Right cardiac atrium (tissue), 5 donors: Measurements from ENCODE around the gene MARS1. TPM values are rescaled to one million over a fixed set of nuclear protein-coding genes. Genes with fewer than 3 reads are reported as not detected.
"Not testable (repeated sequence)": the region's sequence is repeated elsewhere in the genome, so short reads cannot be mapped to it uniquely, and the experiment has no call there.

Source experiments
- ATAC-seq, 2 donors: fragments of 200-7000 bp; cut with Tn5 transposase; one replicate each; pipeline versions ENCODE4 v1.8.0 to v1.9.1; 2020; ENCODE audit warnings: moderate library complexity in 2 of 2, mild to moderate bottlenecking in 1 of 2
- DNase-seq, 3 donors: peaks; one replicate each; pipeline ENCODE4 v3.0.0-alpha.2; 2020
- H3K27ac ChIP-seq: one replicate; pipeline ENCODE4 v1.5.1; 2013; ENCODE audit warnings: mild to moderate bottlenecking, low read length, control low read depth, moderate library complexity
- H3K27me3 ChIP-seq: one replicate; pipeline ENCODE4 v1.6.1; 2013; ENCODE audit not compliant: control insufficient read depth, insufficient read depth
- H3K4me1 ChIP-seq: one replicate; pipeline ENCODE4 v1.6.1; 2013; ENCODE audit warnings: low read length; ENCODE audit not compliant: control insufficient read depth, insufficient read depth
- H3K4me3 ChIP-seq: one replicate; pipeline ENCODE4 v1.5.1; 2013; ENCODE audit warnings: low read length, control low read depth
- H3K9me3 ChIP-seq: one replicate; pipeline ENCODE4 v1.6.1; 2013; ENCODE audit warnings: low read length; ENCODE audit not compliant: control insufficient read depth
- WGBS: extraction: QIAGEN DNeasy Blood & Tissue Kit; methylation state at CpG from one replicate; pipeline ENCODE4 v1.1.7; 2013; 5-methylcytosine and 5-hydroxymethylcytosine counted together
- intact Hi-C, 4 donors: fragments of 100-400 bp; cut with DNase I; formaldehyde crosslinking; loops; one replicate each; pipeline versions ENCODE4 v1.11.0 to v1.14.0; 2022 to 2023
- polyA plus RNA-seq: library from polyadenylated mRNA; stranded (reverse); fragments of 200-250 nt; gene quantifications from one replicate; pipeline ENCODE4 v1.2.3, GENCODE V29; 2013
- total RNA-seq, 4 donors: library from RNA; stranded (reverse); fragmentation: NEBNext Ultra II Directional; extraction: Animal tissue kit (Norgen Biotek cat#: 25700); gene quantifications; one replicate each; pipeline ENCODE4 v1.2.1, GENCODE V29; 2021
- donor health status: healthy with polysubstance abuse.
- donor health status: DM: no; HTN: yes; CAD: no.
- donor health status: DM: no; HTN: no; CAD: no.
- donor health status: DM: no; HTN: yes; CAD: no; lungs with severe emphysema.
- donor health status: DM: yes; HTN: yes; CAD: no.

MARS1 gene
- total and polyA plus RNA-seq, 5 donors: 54.9 to 89.8 (median 70.0) TPM

- ATAC-seq: no peak
Observed at GRCh38 chr12:57496822-57497221, 9.0 kb downstream of the MARS1 start.

GRCh38 chr12:57497223-57498131 is 9.6 kb downstream of the MARS1 start:
- H3K4me1 ChIP-seq: no peaks in the 10 kb centered on the region
- no peak overlapping the region for H3K27ac ChIP-seq
- H3K27me3 ChIP-seq: no peaks in the 10 kb centered on the region
- 94% methylated on average over 12 of the region's 12 CpGs for WGBS
- no peaks in the 10 kb centered on the region for H3K9me3 ChIP-seq
- intact Hi-C loops: no loop called here
- DNase-seq: no peak
- no peak overlapping the region for H3K4me3 ChIP-seq
- no peak for ATAC-seq

More at GRCh38 chr12:57496822-57497221, 9.0 kb downstream of the MARS1 start:
- Histone ChIP-seq H3K4me1 (no peaks in the 10 kb centered on the region), H3K9me3 (no peaks in the 10 kb centered on the region), H3K27me3 (no peaks in the 10 kb centered on the region), H3K4me3 (no peak overlapping the region), H3K27ac (no peak overlapping the region)
- intact Hi-C loops: no loop called here
- no peak for DNase-seq

GRCh38 chr12:57498132-57498502 is 10.2 kb downstream of the MARS1 start:
- H3K4me3 ChIP-seq: no peak overlapping the region
- no peaks in the 10 kb centered on the region for H3K4me1 ChIP-seq
- intact Hi-C loops: no loop called here
- no peaks in the 10 kb centered on the region for H3K9me3 ChIP-seq
- no peaks in the 10 kb centered on the region for H3K27me3 ChIP-seq
- DNase-seq: peak in 1 of 3 donors; percentile 38
- ATAC-seq: peak in 1 of 2 donors; percentile 40
- WGBS: 86% methylated on average over 9 of the region's 9 CpGs
- H3K27ac ChIP-seq: no peak overlapping the region

GRCh38 chr12:57498571-57498970 is 10.7 kb downstream of the MARS1 start:
- 96% methylated on average over 4 of the region's 4 CpGs for WGBS
- no peak for ATAC-seq

GRCh38 chr12:57500213-57500612 is 12.3 kb downstream of the MARS1 start:
- Histone ChIP-seq H3K4me1 (no peaks in the 10 kb centered on the region), H3K27ac (no peak overlapping the region), H3K27me3 (no peaks in the 10 kb centered on the region), H3K9me3 (no peaks in the 10 kb centered on the region), H3K4me3 (no peak overlapping the region)
- DNase-seq (no peak), ATAC-seq (no peak)
- WGBS: 96% methylated on average over 11 of the region's 11 CpGs
- intact Hi-C loops: no loop called here

More at GRCh38 chr12:57498571-57498970, 10.7 kb downstream of the MARS1 start:
- Histone ChIP-seq H3K4me3 (no peak overlapping the region), H3K9me3 (no peaks in the 10 kb centered on the region), H3K27me3 (no peaks in the 10 kb centered on the region), H3K4me1 (no peaks in the 10 kb centered on the region), H3K27ac (no peak overlapping the region)
- no peak for DNase-seq
- intact Hi-C loops: no loop called here

GRCh38 chr12:57502311-57502969 is 14.6 kb downstream of the MARS1 start:
- ATAC-seq, H3K9me3 ChIP-seq, H3K27me3 ChIP-seq, DNase-seq, intact Hi-C loops, H3K4me1 ChIP-seq, H3K4me3 ChIP-seq, H3K27ac ChIP-seq: not testable (repeated sequence)
- 96% methylated on average over 22 of the region's 22 CpGs for WGBS

- intact Hi-C loops, H3K4me1 ChIP-seq, H3K27me3 ChIP-seq, H3K9me3 ChIP-seq, H3K4me3 ChIP-seq, ATAC-seq, H3K27ac ChIP-seq, DNase-seq: not testable (repeated sequence)
- WGBS: 95% methylated on average over 4 of the region's 4 CpGs
Observed at GRCh38 chr12:57506541-57506940, 18.7 kb downstream of the MARS1 start.

GRCh38 chr12:57507796-57508195 is 19.9 kb downstream of the MARS1 start:
- H3K4me3 ChIP-seq, H3K4me1 ChIP-seq, ATAC-seq, H3K9me3 ChIP-seq, DNase-seq, intact Hi-C loops, H3K27ac ChIP-seq, H3K27me3 ChIP-seq: not testable (repeated sequence)
- WGBS: 97% methylated on average over 19 of the region's 28 CpGs

GRCh38 chr12:57511161-57511560 is 23.3 kb downstream of the MARS1 start:
- no peak for ATAC-seq
- no peaks in the 10 kb centered on the region for H3K27me3 ChIP-seq
- H3K27ac ChIP-seq: no peak overlapping the region
- H3K4me3 ChIP-seq: no peak overlapping the region
- intact Hi-C loops: no loop called here
- H3K9me3 ChIP-seq: no peaks in the 10 kb centered on the region
- WGBS: 97% methylated on average over 4 of the region's 4 CpGs
- no peaks in the 10 kb centered on the region for H3K4me1 ChIP-seq
- no peak for DNase-seq

GRCh38 chr12:57511588-57512325 is 23.9 kb downstream of the MARS1 start:
- Histone ChIP-seq H3K27ac (no peak overlapping the region), H3K27me3 (no peaks in the 10 kb centered on the region), H3K4me3 (no peak overlapping the region), H3K9me3 (no peaks in the 10 kb centered on the region), H3K4me1 (no peaks in the 10 kb centered on the region)
- intact Hi-C loops: no loop called here
- ATAC-seq: peak in 1 of 2 donors; percentile 7
- 96% methylated on average over 7 of the region's 7 CpGs for WGBS
- no peak for DNase-seq

- DNase-seq (peak in 1 of 3 donors; percentile 32), ATAC-seq (no peak)
- Histone ChIP-seq H3K27ac (no peak overlapping the region), H3K9me3 (no peaks in the 10 kb centered on the region), H3K27me3 (no peaks in the 10 kb centered on the region), H3K4me3 (no peak overlapping the region), H3K4me1 (no peaks in the 10 kb centered on the region)
- intact Hi-C loops: no loop called here
- WGBS: 80% methylated on average over 6 of the region's 6 CpGs
Observed at GRCh38 chr12:57512665-57513064, 24.8 kb downstream of the MARS1 start.
